Activated gamma-delta T cell treated with Interleukin-2 at 50 U/mL for 16 hours (primary cell): Measurements from ENCODE around the gene ASXL3.

Experiments used
- DNase-seq: peaks from one replicate; pipeline ENCODE4 v3.0.0-alpha.2; 2020

ASXL3 gene

DNA sequence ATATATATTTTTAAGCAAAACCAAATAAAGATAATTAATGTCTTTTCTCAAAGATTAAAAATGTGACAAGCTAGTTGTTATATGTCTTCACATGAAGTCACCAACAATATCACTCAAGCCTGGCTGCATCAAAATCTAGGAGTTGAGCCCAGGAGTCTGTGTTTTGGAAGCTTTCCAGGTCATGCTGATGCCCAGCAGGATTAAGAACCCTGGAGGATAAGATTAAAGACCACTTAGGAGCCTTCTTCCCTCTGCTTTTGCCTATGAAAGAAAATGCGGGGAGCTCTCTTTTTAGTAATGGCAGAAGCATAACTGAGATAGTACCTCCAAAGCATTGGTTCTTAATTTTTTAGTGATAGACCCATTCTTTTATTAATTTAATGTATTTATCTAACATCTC lies 157.4 kb downstream of the ASXL3 start:
- DNase-seq = no peak

DNA sequence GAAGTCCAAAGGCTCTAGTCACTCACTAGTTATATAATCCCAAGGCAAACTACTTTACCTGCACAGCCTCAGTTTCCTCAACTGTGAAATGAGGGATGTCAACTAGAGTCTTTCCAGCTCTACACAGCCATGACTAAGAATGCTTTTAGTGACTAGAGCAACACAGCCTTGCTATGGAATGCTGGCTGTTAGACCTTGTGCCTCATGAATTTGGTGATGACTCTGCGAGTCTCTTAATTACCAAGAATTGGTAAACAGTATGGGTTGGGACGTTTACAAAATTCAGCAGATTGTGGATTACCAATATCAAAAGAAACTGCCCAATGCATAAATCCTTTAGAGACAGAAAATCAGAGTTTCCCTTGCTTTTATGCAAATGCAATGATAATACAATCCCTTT lies 163.7 kb downstream of the ASXL3 start:
- no peak for DNase-seq

DNA sequence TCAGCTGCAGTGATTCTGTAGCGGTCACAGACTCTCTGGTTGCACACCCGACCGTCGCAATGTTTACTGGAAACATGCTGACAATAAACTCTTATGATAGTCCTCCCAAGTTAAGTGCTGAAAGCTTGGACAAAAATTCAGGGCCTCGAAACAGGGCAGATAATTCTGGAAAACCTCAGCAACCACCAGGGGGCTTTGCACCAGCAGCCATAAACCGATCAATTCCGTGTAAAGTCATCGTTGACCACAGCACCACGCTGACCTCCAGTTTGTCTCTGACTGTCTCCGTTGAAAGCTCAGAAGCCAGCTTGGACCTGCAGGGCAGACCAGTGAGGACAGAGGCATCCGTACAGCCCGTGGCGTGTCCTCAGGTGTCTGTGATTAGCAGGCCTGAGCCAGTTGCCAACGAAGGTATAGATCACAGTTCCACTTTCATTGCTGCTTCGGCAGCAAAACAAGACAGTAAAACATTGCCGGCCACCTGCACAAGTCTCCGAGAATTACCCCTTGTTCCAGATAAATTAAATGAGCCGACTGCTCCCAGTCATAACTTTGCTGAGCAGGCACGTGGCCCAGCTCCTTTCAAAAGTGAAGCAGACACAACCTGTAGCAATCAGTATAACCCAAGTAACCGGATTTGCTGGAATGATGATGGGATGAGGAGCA lies 166.1 kb downstream of the ASXL3 start:
- DNase-seq = no peak

DNA sequence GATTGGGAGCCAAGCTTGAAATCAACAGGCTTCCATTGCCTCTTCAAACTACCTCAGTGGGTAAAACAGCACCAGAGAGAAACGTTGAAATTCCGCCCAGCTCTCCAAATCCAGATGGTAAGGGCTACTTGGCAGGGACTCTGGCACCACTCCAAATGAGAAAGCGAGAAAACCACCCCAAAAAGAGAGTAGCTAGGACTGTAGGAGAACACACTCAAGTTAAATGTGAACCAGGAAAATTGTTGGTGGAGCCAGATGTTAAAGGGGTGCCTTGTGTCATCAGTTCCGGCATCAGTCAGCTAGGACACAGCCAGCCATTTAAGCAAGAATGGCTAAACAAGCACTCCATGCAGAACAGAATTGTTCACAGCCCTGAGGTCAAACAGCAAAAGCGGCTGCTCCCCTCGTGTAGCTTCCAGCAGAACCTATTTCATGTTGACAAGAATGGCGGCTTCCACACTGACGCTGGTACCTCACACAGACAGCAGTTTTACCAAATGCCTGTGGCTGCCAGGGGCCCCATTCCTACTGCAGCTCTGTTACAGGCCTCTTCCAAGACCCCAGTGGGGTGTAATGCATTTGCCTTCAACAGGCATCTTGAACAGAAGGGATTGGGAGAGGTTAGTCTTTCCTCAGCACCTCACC lies 167.3 kb downstream of the ASXL3 start:
- DNase-seq = no peak

DNA sequence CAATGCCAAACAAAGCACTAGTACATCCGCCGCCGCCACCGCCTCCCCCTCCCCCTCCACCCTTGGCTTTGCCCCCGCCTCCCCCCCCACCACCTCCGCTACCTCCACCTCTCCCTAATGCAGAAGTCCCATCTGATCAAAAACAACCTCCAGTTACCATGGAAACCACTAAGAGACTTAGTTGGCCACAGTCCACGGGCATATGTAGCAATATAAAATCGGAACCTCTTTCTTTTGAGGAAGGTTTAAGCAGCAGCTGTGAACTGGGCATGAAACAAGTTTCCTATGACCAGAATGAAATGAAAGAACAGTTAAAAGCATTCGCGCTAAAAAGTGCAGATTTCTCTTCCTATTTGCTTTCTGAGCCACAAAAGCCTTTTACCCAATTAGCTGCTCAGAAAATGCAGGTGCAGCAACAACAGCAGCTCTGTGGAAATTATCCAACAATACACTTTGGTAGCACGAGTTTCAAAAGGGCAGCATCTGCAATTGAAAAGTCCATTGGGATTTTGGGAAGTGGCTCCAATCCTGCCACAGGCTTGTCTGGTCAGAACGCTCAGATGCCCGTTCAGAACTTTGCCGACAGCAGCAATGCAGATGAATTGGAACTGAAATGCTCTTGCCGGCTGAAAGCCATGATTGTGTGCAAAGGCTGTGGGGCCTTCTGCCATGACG lies 168.0 kb downstream of the ASXL3 start:
- no peak for DNase-seq

DNA sequence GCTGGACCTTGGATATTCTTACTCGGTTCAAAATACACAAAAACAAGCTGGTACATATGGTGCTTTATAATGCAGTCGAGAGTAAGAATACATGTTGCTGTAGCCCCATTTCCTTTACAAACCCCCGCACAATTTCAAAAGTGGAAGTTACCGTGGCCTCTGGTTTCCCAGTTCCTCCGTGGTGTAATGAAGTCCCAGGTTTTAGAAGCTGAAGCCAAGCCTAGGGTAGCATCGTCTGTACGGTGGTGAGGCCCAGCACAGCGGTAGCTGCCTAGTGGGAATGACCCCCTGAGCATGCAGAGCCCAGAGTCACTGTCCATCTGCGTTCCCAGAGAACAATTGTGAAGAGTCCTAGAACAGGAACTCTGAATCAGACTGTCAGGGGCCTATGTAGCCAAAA lies 171.8 kb downstream of the ASXL3 start:
- DNase-seq = no peak

DNA sequence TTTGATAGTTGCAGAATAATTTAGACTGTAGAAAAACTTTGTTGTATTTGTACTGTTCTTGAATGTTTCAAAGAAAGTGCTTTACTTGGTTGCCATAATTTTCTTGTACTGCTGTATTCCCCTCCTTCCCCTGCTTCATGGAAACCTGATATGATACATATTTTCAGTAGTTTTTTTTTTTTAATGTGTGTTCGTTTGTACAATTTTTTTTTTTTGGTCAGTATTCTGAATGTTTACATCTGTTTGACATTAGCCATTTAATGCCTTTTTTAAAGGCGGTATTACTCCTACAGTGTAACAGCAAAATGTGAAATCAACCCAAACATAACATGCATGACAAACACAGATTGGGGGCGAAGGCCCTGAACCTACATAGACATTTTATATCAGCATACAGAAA lies 172.3 kb downstream of the ASXL3 start:
- DNase-seq = no peak

DNA sequence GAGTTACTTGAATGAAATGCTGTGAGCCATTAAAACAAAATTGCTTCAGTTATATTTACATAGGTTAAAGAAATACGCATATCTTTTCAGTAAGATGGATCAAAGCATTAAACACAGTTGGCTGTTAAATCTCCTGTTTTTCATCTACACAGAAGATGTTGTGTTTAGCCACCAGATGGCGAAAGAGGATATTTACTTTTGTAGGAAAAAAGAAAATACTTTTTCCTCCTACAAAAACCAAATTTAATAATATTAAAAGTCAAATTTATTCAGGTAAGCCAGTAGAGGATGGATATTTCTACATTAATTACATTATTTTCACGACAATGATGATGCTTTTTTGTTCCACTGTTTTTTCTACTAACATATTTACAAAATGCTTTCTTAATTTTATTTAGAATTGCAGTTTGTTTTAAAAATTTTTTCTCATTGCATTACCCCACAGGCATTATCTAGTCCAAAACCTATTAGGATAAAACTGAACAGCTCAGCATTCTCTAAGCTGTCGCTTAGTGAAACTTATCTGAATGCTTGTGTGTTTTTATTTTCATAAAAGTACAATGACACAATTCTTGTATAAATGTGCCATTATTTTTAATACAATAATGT lies 173.7 kb downstream of the ASXL3 start:
- no peak for DNase-seq

DNA sequence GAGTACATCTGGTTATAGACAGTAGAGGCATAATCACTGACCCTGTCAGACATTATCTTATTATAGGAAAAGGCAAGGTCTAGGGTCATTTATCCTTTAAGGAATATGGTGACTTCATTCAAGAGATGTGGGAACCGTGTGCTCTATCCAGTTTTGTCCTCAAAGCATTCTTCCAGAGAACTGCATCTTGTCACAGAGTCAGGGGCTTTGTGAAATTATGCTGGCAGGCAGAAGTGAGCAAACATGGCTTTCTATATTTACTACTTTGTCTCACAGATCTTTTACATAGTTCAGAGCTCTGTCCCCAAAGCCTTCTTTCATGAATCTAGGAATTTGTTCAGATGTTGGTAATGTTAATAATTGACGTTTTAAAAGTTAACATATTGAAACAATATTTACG lies 177.4 kb downstream of the ASXL3 start:
- no peak for DNase-seq

DNA sequence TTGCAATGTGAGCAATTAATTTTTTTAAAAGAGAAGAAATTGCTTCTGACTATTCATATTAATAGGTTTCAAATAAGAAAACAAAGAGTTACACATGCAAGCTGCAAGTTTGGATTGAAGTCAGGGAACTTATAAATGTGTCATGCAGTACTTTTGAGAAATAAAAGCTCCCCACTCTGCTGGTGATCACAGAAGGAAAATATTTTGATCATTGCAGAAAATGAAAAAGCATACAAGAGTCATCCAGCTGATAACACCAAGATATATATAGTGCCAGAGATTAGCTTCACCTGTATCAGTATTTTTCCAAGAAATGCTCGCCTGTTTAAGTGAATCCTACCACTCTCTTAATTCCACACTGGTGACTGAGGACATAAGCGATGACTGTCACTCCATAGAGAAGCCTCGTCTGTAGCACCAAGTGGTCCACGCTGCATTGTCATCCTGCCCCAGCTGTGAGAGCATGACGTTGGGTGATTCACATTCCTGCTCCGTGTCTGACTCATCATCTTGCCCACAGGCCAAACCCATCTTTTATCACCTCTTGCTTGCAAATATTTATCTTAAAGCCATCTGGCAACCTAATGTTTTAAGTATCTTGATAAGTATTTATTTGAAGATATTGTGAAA lies 178.0 kb downstream of the ASXL3 start:
- DNase-seq = no peak

DNA sequence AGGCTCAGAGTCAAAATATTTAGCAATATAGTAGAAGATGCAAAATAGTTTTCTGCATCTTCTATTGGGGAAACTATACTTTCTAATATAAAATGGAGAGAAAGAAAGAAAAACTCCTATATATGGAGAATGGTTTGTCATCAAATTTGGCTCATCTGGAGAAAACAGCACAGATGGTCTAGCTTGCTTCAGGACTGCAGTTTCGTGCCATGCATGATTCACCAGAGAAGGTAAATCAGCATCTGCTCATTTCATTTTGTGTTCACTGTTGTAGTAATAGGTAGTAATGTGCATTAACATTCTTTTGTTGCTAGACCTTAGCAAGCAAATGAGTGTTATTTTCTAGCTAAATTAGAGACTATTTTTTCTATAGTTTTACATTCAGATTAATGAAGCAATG lies 179.0 kb downstream of the ASXL3 start:
- DNase-seq = no peak

DNA sequence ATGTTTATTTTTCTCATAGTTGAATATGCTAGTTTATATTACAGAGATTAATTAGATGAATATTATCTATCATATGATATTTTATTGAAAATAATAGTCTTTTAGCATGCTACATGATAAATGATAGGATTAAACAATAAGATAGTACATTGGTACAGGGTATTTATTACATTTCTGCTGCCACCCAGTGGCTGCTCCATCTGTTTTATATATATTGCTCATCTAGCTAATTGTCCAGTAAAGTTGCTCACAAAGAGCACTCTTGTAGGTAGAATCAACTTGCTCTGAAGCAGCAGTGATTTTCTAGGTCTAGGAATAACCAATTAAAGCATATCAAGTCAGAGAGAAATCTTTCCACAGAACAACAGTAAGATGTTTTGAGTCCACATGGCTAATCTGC lies 183.3 kb downstream of the ASXL3 start:
- DNase-seq = no peak

DNA sequence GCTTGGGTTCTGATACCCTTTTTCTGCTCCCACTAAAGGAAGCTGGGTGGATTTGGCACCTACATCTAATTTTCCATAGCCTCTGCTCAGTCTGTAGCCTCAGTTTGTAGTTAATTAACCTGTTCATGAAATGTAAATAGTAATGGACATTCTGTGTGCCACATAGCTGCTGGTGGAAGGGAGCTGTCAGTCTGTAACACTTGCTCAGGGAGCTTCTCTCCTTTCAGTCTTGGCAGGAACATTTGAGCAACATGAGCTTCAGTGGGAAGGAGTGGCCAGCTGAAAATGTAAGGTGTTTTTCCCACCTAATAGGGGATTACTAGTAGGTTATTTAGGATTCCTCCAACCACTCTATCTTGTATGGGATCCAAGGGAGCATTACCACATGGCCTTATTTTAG lies 203.4 kb downstream of the ASXL3 start:
- no peak for DNase-seq
